ENCODE data around the gene MPL.
A peak's percentile ranks its signal among the peaks of the same experiment; 100 is the strongest.
"Not testable (repeated sequence)": the region's sequence is repeated elsewhere in the genome, so short reads cannot be mapped to it uniquely, and the experiment has no call there.

The MPL gene

GRCh38 chr1:43377831-43378230, 40.2 kb downstream of the MPL start:
- DNase-seq (ENCODE audit: low spot score): no peak

GRCh38 chr1:43379476-43379875, 41.9 kb downstream of the MPL start:
- no peak for DNase-seq (ENCODE audit: low spot score)

GRCh38 chr1:43381612-43382011, 44.0 kb downstream of the MPL start:
- DNase-seq (ENCODE audit: low spot score): no peak

GRCh38 chr1:43382027-43382779, 44.6 kb downstream of the MPL start:
- no peak for DNase-seq (ENCODE audit: low spot score)

GRCh38 chr1:43383449-43383848, 45.8 kb downstream of the MPL start:
- DNase-seq (ENCODE audit: low spot score): no peak

GRCh38 chr1:43386676-43387075, 49.1 kb downstream of the MPL start:
- DNase-seq (ENCODE audit: low spot score): no peak

- DNase-seq (ENCODE audit: low spot score): no peak
Measured at GRCh38 chr1:43387976-43388599, 50.5 kb downstream of the MPL start.

GRCh38 chr1:43388613-43389012, 51.0 kb downstream of the MPL start:
- DNase-seq (ENCODE audit: low spot score): no peak

- peak; percentile 97 for DNase-seq (ENCODE audit: low spot score)
Measured at GRCh38 chr1:43389326-43390313, 52.0 kb downstream of the MPL start, which contains the start of the genes MED8 and SZT2. Gene MED8 (minus strand): TSS chr1:43389800. CDS start chr1:43389764, 36 bp downstream. Gene SZT2 (plus strand): TSS chr1:43389899. CDS start chr1:43389969, 70 bp downstream.

GRCh38 chr1:43392702-43393101, 55.1 kb downstream of the MPL start:
- no peak for DNase-seq (ENCODE audit: low spot score)

- no peak for DNase-seq (ENCODE audit: low spot score)
Measured at GRCh38 chr1:43395523-43395922, 57.9 kb downstream of the MPL start.

GRCh38 chr1:43396059-43396458, 58.4 kb downstream of the MPL start:
- no peak for DNase-seq (ENCODE audit: low spot score)

GRCh38 chr1:43398227-43398626, 60.6 kb downstream of the MPL start:
- no peak for DNase-seq (ENCODE audit: low spot score)

- not testable (repeated sequence) for DNase-seq (ENCODE audit: low spot score)
Measured at GRCh38 chr1:43400441-43400840, 62.8 kb downstream of the MPL start.

- DNase-seq (ENCODE audit: low spot score): no peak
Measured at GRCh38 chr1:43402089-43402865, 64.7 kb downstream of the MPL start.

All from activated CD4-positive, alpha-beta T cell treated with anti-CD3 and anti-CD28 coated beads, Interleukin-2, Interleukin-4, amounts not matched to agents 100 ng/mL and 50 ng/mL, durations not matched to agents 16 hours and 8 hours (primary cell).